HG02840 (cell line): ENCODE measurements around the gene PTPRT.

Experiments used
- ATAC-seq: cut with Tn5 transposase; IDR thresholded peaks from one replicate; pipeline ENCODE4 v1.9.1; 2021; ENCODE audit warnings: mild to moderate bottlenecking, moderate library complexity, moderate number of reproducible peaks; ENCODE audit not compliant: unreplicated experiment, low FRiP score

PTPRT gene

DNA sequence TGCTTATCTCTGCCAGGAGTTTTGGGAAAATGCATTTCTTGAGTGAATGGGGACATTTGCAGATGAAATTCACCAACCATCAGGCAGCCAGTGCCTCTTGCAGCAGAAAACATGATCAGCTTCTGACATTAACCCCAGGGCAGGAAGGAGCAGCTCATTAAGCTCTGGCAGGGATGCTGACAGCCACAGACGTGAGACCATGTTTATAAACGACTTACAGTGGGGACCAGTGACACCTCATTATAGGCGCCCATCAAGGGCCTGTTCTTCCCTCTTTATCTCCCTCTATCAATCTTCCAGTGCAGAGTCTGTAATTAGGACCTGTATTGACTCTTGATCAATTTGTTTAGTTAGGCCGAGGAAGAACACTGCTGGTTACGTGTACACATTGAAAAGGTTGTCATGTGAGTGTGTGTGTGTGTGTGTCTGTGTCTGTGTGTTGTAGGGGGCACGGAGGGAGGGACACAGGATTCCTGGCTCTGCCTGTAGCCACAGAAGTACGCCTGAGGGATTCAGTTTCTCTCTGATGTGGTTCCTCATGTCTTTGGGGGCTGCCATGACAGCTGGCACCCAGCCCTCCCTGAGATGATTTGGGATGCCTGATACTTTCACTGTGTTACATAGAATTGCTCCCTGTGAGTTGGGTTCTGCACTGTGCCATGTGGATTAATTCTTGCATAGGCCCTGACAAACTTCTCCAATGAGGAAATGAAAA lies 1143.2 kb downstream of the PTPRT start:
- no peak for ATAC-seq

DNA sequence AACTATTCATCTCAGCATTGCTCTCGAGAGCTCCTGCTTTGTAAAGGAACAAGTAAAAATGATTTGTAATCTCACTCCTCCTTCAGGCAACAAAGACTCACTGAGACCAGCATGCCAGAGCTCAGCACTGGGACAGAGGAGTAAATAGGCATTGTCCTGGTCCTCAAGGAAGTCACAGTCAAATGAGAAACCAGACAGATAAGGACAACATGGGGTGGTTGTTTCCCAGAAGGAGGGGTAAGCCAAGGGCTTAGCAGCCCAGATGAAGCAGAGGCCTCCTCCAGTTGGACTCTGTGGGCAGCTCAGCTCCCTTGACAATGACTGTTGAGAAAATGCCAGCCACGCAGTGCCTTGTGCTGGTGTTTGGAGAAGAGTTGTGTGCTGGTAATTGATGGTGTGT lies 1145.8 kb downstream of the PTPRT start:
- ATAC-seq: no peak

DNA sequence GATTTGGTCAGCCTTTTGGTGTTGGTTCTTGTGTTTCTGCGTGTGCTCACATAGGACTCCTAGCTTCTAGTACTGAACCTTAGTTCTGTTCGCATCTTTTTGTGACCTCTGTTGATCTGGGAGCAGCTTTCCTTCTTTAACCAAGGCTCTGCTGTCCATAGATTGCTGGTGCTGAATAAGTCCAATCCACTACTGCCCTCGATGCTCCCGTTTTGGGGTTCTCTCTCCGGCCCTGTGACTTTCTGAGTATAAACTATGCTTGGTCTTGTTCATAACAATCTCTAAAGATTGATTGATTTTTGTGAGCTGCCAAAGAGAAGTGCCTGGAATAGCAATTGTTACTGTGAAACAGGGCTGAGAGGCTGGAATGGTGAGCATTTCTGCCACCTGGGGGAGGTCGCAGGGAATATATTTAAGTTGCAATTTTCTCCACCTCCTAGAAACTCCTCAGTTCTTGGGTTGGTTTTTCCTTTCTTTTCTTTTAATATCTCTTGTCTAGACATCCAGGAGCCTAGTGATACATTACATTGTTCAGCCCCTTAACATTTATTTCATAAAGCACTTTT lies 1148.6 kb downstream of the PTPRT start:
- no peak for ATAC-seq

DNA sequence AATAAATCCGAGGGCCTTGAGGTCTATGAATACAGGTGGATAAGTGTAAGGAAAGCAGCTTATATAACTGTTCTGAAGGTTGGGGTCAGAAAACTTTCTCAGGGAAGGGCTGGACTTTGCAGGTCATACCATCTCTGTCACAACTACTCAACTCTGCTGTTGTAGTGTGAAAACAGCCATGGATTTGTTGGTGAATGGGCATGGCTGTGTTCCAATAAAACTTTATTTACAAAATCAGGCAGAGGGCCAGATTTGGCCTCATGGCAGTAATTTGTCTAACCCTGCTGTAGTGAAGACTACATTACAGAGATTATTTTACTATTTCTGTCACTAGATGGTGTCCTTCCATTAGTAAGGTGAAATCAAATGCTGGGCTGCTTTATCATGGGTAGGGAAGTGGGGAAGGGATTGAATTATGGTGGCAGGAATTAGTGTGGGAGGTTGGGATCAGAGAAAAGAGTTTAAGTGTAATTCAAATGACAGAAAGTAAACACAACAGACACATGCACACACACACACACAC lies 1161.9 kb downstream of the PTPRT start:
- no peak for ATAC-seq

DNA sequence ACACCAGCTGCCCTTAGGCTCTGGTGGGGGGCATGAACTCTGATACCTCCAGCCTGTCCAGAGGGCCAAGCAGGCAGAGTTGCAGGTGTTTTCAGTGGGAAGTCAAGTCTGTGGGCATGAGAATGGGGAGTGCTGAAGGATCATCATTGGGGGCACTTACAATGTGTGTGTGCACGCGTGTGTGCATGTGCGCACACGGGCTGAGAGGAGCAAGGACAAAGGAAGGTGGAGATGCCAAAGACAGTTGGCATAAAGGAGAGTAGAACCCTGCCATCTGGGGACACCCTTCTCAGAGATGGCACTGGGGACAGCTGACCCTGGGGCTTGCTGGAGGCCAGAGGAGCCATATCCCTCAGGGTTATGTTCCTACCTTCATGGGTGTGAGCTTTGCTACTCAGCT lies 1163.1 kb downstream of the PTPRT start:
- ATAC-seq: no peak

DNA sequence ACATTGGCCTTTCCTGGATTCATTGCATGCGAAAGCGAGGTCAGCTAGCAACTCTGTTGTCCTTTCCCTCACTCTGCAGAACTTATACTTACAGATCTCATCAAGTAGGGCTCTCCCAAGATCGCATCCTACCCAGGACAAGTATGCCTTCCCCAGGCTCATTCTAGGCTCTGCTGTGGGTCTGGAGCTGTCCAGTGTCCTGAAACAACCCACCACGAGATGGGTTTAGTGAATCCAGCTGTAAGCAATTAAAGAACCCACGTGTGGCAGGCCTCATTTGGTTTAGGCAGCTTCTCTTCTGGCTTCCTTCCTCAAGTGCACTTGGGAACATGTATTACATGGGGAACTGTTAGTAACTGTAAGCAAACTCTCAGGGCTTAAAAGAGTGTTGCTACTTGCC lies 1165.1 kb downstream of the PTPRT start:
- ATAC-seq: no peak
